Measurements from ENCODE around the gene LGI4. TPM values are rescaled to one million over a fixed set of nuclear protein-coding genes. Genes with fewer than 3 reads are reported as not detected.

Gene LGI4
- 10 to 100 TPM; 16.1 to 31.5 (median 27.2) TPM for total RNA-seq

DNA sequence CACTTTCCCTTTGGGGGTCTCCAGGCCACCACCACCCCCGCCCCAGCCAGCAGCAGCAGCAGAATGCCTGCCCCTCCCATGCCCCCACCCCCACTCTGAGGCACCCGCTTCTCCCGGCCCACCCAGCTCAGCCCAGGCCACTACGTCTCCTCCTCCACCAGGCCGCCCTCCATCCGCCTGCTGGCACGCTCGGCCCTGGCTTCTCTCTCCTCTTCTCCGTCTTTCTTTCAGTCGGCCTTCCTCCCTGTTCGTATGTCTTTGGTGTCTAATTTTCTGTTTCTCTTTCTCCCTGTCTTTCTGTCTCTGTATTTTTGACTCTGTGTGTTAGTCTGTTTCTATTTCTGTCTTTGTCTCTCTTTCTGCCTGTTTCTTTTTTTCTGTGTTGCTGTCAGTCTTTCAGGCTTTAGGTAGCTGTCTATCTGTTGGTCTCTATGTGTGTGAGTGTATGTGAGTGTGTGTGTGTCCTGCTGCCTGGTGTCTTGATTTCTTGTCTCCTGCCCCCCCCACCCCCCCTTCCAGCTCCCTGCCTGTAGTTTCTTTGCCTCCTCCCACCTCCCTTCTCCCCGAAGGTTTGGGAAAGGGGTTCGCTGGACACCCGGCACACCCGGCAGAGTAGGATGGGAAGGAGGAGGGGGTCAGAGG is at the start of gene LGI4:
Gene LGI4, minus strand, starts transcription at position 459 of the 642 bp plus-strand sequence. Its CDS starts 379 bp downstream, at position 80.
- ATAC-seq (no peak), DNase-seq (no peak)
- Histone ChIP-seq H3K9me3 (no peaks in the 10 kb centered on the region), H3K36me3 (no peaks in the 10 kb centered on the region), H3K27ac (peak within 1 kb of the TSS; percentile 99 to 100 (median 99)), H3K4me3 (peak within 1 kb of the TSS; percentile 46 to 53 (median 50)), H3K27me3 (no peaks in the 10 kb centered on the region), H3K4me1 (peaks cover 31 to 38% of the 10 kb centered on the region in 2 donors)
- TF ChIP-seq POLR2A (IDR thresholded peaks at IDR 0.05), result no peak
- TF ChIP-seq, protein P1, sequence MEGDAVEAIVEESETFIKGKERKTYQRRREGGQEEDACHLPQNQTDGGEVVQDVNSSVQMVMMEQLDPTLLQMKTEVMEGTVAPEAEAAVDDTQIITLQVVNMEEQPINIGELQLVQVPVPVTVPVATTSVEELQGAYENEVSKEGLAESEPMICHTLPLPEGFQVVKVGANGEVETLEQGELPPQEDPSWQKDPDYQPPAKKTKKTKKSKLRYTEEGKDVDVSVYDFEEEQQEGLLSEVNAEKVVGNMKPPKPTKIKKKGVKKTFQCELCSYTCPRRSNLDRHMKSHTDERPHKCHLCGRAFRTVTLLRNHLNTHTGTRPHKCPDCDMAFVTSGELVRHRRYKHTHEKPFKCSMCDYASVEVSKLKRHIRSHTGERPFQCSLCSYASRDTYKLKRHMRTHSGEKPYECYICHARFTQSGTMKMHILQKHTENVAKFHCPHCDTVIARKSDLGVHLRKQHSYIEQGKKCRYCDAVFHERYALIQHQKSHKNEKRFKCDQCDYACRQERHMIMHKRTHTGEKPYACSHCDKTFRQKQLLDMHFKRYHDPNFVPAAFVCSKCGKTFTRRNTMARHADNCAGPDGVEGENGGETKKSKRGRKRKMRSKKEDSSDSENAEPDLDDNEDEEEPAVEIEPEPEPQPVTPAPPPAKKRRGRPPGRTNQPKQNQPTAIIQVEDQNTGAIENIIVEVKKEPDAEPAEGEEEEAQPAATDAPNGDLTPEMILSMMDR (IDR thresholded peaks at IDR 0.05 in 4 of 5, conservative IDR thresholded peaks at IDR 0.05 in 1 of 5), result no peak
- intact Hi-C loops (cut with DNase I; ENCODE audit: low total_unique reads) (loop anchor here (1.0 to 2.0 kb wide), 3 partner anchors 20 to 68 kb away; no protein-coding TSS in a partner anchor), in situ Hi-C loops (cut with MboI; ENCODE audit: low sequenced_read_pairs in 4 of 4) (loop anchor here in 2 of 4 donors (5.0 to 10.0 kb wide), 2 partner anchors 67 to 70 kb away; no protein-coding TSS in a partner anchor)

DNA sequence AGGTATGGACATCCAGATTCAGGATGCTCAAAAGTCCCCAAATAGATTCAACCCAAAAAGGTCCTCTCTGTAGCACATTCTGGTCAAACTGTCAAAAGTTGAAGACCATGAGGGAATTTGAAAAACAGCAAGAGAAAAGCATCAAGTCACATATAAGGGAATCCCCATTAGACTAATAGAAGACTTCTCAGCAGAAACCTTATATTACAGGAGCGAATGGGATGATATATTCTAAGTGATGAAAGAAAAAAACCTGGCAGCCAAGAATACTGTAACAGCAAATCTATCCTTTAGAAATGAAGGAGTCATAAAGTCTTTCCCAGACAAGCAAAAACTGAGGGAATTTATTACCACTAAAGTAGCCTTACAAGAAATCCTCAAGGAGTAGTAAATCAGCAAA is 49.4 kb upstream of the LGI4 start:
- Histone ChIP-seq H3K36me3 (no peaks in the 10 kb centered on the region), H3K9me3 (no peaks in the 10 kb centered on the region), H3K4me3 (no peak overlapping the region), H3K4me1 (no peaks in the 10 kb centered on the region), H3K27ac (no peak overlapping the region), H3K27me3 (no peaks in the 10 kb centered on the region)
- TF ChIP-seq POLR2A (IDR thresholded peaks at IDR 0.05), result no peak
- TF ChIP-seq, protein P1 (IDR thresholded peaks at IDR 0.05 in 4 of 5, conservative IDR thresholded peaks at IDR 0.05 in 1 of 5), result no peak
- DNase-seq, result no peak
- in situ Hi-C loops (cut with MboI; ENCODE audit: low sequenced_read_pairs in 4 of 4), result no loop called here
- intact Hi-C loops (cut with DNase I; ENCODE audit: low total_unique reads), result no loop called here
- ATAC-seq, result no peak

DNA sequence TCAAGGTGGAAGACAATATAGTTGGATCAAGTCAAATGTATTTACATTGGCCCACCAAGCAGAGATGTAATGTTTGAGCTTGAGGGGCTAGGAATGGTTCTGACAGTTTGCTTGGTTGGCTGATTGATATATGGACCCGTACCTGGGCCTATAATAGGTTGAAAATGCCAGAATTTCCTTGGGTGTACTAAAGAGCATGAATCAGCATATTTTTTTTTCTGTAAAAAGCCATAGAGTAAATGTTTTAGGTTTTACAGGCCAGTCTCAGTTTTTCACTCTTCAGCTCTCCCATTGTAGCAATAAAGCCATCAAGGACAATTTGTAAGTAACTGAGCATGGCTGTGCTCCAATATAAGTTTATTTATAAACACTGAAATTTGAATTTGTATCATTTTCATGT is 46.5 kb upstream of the LGI4 start:
- DNase-seq (no peak), ATAC-seq (no peak)
- Histone ChIP-seq H3K9me3 (no peaks in the 10 kb centered on the region), H3K36me3 (no peaks in the 10 kb centered on the region), H3K4me1 (no peaks in the 10 kb centered on the region), H3K27me3 (no peaks in the 10 kb centered on the region), H3K4me3 (no peak overlapping the region), H3K27ac (no peak overlapping the region)
- intact Hi-C loops (cut with DNase I; ENCODE audit: low total_unique reads), result no loop called here
- in situ Hi-C loops (cut with MboI; ENCODE audit: low sequenced_read_pairs in 4 of 4), result no loop called here
- TF ChIP-seq, protein P1 (IDR thresholded peaks at IDR 0.05 in 4 of 5, conservative IDR thresholded peaks at IDR 0.05 in 1 of 5), result no peak
- TF ChIP-seq POLR2A (IDR thresholded peaks at IDR 0.05), result no peak

DNA sequence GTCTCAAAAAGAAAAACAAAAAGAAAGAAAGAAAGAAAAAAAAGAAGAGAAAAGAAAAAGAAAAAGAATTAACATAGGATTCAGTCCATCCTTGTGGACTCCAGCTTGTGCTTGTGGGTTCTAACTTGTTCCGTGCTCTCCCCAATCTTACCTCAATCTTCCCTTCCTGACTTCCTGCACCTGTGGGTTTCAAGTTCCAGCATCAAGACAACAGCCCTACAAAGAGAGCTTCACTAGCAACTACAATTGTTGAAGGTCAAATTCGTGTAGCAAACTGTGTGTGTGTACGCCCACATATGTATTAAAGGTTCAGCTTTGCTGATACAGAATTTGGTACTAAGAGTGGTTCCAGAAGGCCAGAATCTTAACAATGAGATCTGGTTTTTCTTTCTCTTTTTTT is 45.0 kb upstream of the LGI4 start:
- Histone ChIP-seq H3K9me3 (no peaks in the 10 kb centered on the region), H3K4me1 (no peaks in the 10 kb centered on the region), H3K27me3 (no peaks in the 10 kb centered on the region), H3K36me3 (no peaks in the 10 kb centered on the region), H3K27ac (no peak overlapping the region), H3K4me3 (no peak overlapping the region)
- intact Hi-C loops (cut with DNase I; ENCODE audit: low total_unique reads), result no loop called here
- TF ChIP-seq, protein P1 (IDR thresholded peaks at IDR 0.05 in 4 of 5, conservative IDR thresholded peaks at IDR 0.05 in 1 of 5), result no peak
- TF ChIP-seq POLR2A (IDR thresholded peaks at IDR 0.05), result no peak
- no peak for DNase-seq
- in situ Hi-C loops (cut with MboI; ENCODE audit: low sequenced_read_pairs in 4 of 4), result no loop called here
- no peak for ATAC-seq

Data from gastrocnemius medialis (tissue), 4 donors.